Cardiac fibroblast (primary cell): ENCODE data around the gene ACD.

Experiments used
- DNase-seq, 2 donors: peaks; one replicate each; pipeline versions ENCODE4 v3.0.0 to v3.0.0-alpha.2; 2010; ENCODE audit warnings: low read depth in 2 of 2
- H3K4me3 ChIP-seq, 2 donors: replicated peaks in 1 of 2; 1 replicate in 1 of 2; 2 replicates in 1 of 2; pipeline ENCODE4 v1.5.1; 2011; ENCODE audit warnings: low read depth in 2 of 2, low read length in 2 of 2, mild to moderate bottlenecking in 2 of 2, moderate library complexity in 1 of 2
- CTCF ChIP-seq: IDR thresholded peaks from one replicate; pipeline ENCODE4 v1.5.1; 2011; ENCODE audit warnings: low read depth, mild to moderate bottlenecking, low read length, inconsistent platforms

Gene ACD

GRCh38 chr16:67672306-67672705 is 12.2 kb upstream of the ACD start:
- TF ChIP-seq CTCF = no peak
- no peak overlapping the region for H3K4me3 ChIP-seq
- DNase-seq = no peak

GRCh38 chr16:67669499-67670101 is 9.5 kb upstream of the ACD start:
- H3K4me3 ChIP-seq = no peak overlapping the region
- DNase-seq = no peak
- no peak for TF ChIP-seq CTCF

DNA sequence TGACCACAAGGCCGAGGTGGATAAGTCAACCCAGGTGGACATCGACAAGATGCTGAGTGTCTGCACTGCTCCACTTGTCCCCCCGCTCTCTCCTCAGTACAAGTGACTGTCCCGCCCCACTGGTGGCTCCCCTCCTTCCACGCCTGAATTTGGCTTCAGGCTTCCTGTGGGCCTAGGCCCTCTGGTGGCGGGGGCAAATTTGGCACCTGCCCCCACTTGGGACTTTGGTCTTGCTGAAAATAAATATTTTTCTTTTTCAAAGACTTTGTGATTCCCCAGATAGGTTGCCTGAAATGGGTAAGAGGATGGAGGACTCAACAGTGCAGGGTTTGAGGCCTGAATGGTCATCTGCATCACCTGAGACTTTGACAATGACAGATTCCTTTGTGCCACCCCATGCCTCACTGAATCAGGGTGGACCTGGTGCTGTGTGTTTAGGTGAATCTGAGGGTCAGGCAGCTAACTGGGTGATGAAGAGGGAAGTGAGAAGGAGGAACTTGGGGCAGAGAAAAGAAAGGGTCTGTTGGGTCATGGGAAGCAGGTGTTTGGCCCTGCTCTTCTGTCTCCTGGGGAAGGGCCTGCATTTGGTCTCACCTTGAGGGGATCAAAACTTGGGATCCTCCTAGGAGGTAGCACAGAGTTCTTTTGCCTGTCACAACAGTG is 8.6 kb upstream of the ACD start:
- no peak for DNase-seq

GRCh38 chr16:67667817-67668494 is 7.9 kb upstream of the ACD start:
- TF ChIP-seq CTCF = peak; percentile 92
- DNase-seq = peak; percentile 92 to 95
- peak overlapping the region in 1 of 2 donors; percentile 56 for H3K4me3 ChIP-seq

More for the DNA sequence above, 8.6 kb upstream of the ACD start:
- TF ChIP-seq CTCF = peak; percentile 40
- H3K4me3 ChIP-seq = no peak overlapping the region

DNA sequence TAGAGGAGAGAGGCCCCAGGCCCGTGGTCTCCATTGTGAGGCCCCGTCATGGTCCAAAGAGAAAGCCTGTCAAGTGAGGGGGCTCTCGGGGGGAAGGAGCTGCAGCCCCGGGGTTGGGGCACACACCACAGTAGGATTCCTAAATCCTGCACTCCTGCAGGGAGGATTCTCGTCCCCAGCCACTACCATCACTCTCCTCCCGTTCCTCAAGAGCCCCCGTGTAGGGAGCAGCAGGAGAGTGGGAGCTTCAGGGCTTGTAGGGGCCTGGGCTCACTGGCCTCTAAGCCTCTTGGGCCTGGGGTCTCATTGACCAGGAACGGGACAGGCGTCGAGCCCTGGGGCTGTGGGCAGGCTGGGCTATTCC is 7.4 kb upstream of the ACD start:
- DNase-seq = no peak
- no peak for TF ChIP-seq CTCF
- H3K4me3 ChIP-seq = peak overlapping the region; percentile 56 to 69

DNA sequence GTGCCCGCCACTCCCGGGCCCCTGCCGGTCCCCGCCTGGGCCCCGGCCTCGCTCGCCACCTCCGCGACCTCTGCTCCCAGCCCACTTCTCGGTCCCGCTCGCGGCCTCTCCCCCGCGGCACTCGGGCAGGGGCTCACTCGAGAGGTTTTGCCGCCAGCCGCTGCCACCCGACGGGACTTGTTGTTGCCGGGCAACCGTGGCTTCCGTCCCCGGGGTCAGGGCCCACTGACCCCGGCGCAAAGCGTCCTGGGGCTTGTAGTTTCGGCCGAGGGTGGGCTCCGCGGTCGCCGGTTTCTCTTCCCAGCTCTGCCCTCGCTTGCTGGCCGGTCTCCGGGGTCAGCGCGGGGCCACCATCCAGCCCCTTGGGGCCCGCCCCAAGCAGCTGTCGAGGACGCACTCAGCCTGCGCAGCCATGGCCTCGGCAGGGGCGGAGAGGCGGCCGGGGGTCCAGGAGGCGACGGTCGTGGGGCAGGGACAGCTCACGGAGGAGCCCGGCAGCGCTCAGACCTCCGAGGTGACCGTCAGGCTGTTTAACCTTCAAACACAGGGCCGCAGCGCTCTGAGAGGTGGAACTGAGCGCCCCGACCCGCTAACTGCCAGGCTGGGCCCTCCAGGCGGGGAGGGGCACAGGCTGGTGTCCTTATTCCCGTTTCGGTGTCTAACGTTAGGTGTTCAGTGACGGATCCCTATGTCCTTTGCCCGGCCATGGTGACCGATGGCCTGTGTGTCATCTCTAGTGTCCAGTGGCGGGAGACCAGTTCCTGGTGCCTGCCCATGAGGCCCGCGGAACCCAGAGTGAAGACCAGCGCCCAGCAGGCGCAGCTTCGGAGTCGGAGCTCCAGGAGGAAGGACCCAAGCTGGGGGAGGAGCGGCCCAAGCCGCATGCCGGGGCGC is 6.7 kb upstream of the ACD start, which contains the start of the genes C16orf86 and ENKD1:
Gene C16orf86, plus strand, starts transcription at position 256 of the 894 bp plus-strand sequence. Its CDS starts 157 bp downstream, at position 413.
Gene ENKD1, minus strand, starts transcription at position 192 of the 894 bp plus-strand sequence. CDS start 308 bp downstream, outside the sequence.
- no peak for TF ChIP-seq CTCF
- DNase-seq = peak; percentile 69 to 84
- H3K4me3 ChIP-seq = peak within 1 kb of the TSS; percentile 56 to 69
